Thymus (tissue), 11 donors: ENCODE data around the gene IPMK. TPM values are rescaled to one million over a fixed set of nuclear protein-coding genes. Genes with fewer than 3 reads are reported as not detected.

Source experiments
- DNase-seq, 9 donors: peaks; one replicate each; pipeline ENCODE4 v3.0.0-alpha.2; 2013; ENCODE audit warnings: low spot score in 9 of 9, low read depth in 6 of 9, missing footprints in 1 of 9
- H3K27ac ChIP-seq, 2 donors: one replicate each; pipeline ENCODE4 v1.5.1; 2013; ENCODE audit warnings: control low read depth in 1 of 2, low read depth in 1 of 2, low read length in 1 of 2, mild to moderate bottlenecking in 1 of 2, moderate library complexity in 1 of 2
- H3K27me3 ChIP-seq, 2 donors: one replicate each; pipeline ENCODE4 v1.5.1; 2013; ENCODE audit warnings: low read length in 1 of 2; ENCODE audit not compliant: control insufficient read depth in 2 of 2, insufficient read depth in 1 of 2
- H3K36me3 ChIP-seq, 2 donors: one replicate each; pipeline ENCODE4 v1.5.1; 2013; ENCODE audit warnings: low read length in 1 of 2, mild to moderate bottlenecking in 1 of 2, moderate library complexity in 1 of 2; ENCODE audit not compliant: control insufficient read depth in 2 of 2, insufficient read depth in 2 of 2
- H3K4me1 ChIP-seq, 2 donors: one replicate each; pipeline ENCODE4 v1.5.1; 2013; ENCODE audit warnings: low read length in 2 of 2; ENCODE audit not compliant: control insufficient read depth in 2 of 2, insufficient read depth in 2 of 2
- H3K4me3 ChIP-seq, 2 donors: one replicate each; pipeline ENCODE4 v1.5.1; 2013; ENCODE audit warnings: low read length in 2 of 2, control low read depth in 1 of 2, mild to moderate bottlenecking in 1 of 2
- H3K9me3 ChIP-seq, 2 donors: one replicate each; pipeline ENCODE4 v1.5.1; 2013; ENCODE audit warnings: low read length in 1 of 2, mild to moderate bottlenecking in 1 of 2; ENCODE audit not compliant: control insufficient read depth in 2 of 2, insufficient read depth in 1 of 2
- WGBS: extraction: QIAGEN DNeasy Blood & Tissue Kit; methylation state at CpG from one replicate; pipeline ENCODE4 v1.1.7; 2013; 5-methylcytosine and 5-hydroxymethylcytosine counted together
- polyA plus RNA-seq: library from polyadenylated mRNA; stranded (reverse); fragments of 200-250 nt; gene quantifications from one replicate; pipeline ENCODE4 v1.2.3, GENCODE V29; 2013
- total RNA-seq: library from RNA; stranded (reverse); fragments of 120-200 nt; gene quantifications from one replicate; pipeline ENCODE4 v1.2.4, GENCODE V29; 2013
- donor health status: healthy.

IPMK gene
- total and polyA plus RNA-seq, 2 donors: 4.5 to 5.2 TPM

DNA sequence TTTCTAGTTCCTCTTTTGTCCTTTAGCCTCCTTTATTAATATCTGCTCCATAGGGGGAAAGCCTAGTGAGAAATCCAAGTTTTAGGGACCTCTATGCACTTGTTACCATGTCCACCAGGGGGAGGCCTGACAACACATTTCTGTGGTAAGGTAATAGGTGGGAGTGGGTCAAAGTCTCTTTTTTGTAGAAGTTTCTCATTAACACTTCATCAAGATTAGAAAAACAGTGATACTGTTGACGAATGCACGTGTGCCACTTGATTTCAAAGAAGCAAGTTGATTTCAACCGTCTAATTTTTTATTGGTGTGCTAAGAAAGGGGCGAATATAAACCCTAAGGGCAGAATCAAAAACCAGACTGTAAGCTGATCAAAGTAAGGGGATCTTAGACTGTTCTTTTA is 31.9 kb upstream of the IPMK start:
- DNase-seq: peak; percentile 4 to 72 (median 41)

DNA sequence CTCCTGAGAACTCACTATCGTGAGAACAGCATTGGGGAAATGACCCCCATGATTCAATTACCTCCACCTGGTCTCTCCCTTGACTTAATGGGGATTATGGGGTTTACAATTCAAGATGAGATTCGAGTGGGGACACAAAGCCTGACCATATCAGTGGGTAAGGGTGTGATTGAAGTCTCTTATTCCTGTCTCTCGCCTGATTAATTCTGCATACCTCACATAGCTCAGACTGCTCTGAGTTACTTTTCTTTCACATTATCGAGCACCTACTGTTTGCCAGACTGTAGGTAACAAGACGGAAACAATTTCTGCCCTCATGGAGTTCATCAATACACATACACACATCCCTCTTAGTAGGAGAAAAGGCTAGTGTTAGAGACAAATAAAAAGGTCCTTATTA is 26.3 kb upstream of the IPMK start:
- no peak overlapping the region for H3K27ac ChIP-seq
- 88% methylated on average over 5 of the region's 5 CpGs for WGBS
- DNase-seq: no peak
- H3K4me1 ChIP-seq: no peaks in the 10 kb centered on the region
- no peaks in the 10 kb centered on the region for H3K9me3 ChIP-seq
- H3K4me3 ChIP-seq: no peak overlapping the region
- H3K36me3 ChIP-seq: no peaks in the 10 kb centered on the region
- no peaks in the 10 kb centered on the region for H3K27me3 ChIP-seq

More for the DNA sequence above, 31.9 kb upstream of the IPMK start:
- H3K4me1 ChIP-seq: no peaks in the 10 kb centered on the region
- 24% methylated on average over 4 of the region's 4 CpGs for WGBS
- H3K9me3 ChIP-seq: no peaks in the 10 kb centered on the region
- H3K27ac ChIP-seq: no peak overlapping the region
- no peak overlapping the region for H3K4me3 ChIP-seq
- no peaks in the 10 kb centered on the region for H3K36me3 ChIP-seq
- H3K27me3 ChIP-seq: no peaks in the 10 kb centered on the region

DNA sequence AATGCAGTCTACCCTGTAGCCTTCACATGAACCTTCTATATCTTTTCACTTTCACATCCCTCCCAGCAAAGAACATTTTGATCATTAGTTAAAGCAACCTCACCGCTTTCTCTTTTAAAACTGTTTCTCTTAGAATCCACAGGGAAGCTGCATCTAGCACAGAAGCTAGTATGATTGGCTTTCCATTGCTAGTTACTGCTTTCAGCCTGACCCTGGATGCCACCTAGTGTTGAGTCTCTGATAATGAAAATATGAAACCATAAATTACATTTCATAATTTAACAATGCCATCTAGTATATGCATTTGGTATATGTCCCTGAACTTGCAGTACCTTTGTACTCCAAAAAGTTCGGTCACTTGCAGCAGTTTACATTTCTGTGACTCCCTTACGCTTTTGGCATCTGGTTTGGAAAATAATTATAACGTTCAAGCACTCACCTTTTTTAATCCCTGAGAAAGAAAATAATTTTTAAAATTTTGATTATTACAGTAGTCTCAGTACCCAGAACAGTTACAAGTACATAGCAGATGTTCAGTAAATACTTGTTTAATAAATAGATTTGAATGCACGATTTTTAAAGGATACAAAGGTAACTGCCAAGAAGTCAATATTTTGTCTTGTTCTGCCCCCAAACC is 24.0 kb upstream of the IPMK start:
- no peaks in the 10 kb centered on the region for H3K36me3 ChIP-seq
- WGBS: 88% methylated on average over 5 of the region's 5 CpGs
- H3K27ac ChIP-seq: no peak overlapping the region
- H3K9me3 ChIP-seq: no peaks in the 10 kb centered on the region
- no peak overlapping the region for H3K4me3 ChIP-seq
- no peaks in the 10 kb centered on the region for H3K4me1 ChIP-seq
- H3K27me3 ChIP-seq: no peaks in the 10 kb centered on the region
- DNase-seq: peak in 7 of 9 donors; percentile 27 to 66 (median 30)

GRCh38 chr10:58282615-58283014 is 14.9 kb upstream of the IPMK start:
- Histone ChIP-seq H3K9me3 (no peaks in the 10 kb centered on the region), H3K4me1 (peaks cover 0 to 5% of the 10 kb centered on the region in 2 donors), H3K36me3 (no peaks in the 10 kb centered on the region), H3K27me3 (no peaks in the 10 kb centered on the region), H3K4me3 (no peak overlapping the region), H3K27ac (peak overlapping the region in 1 of 2 donors; percentile 52)
- peak in 5 of 9 donors; percentile 9 to 73 (median 46) for DNase-seq
- 27% methylated on average over 3 of the region's 3 CpGs for WGBS

- no peaks in the 10 kb centered on the region for H3K27me3 ChIP-seq
- H3K4me3 ChIP-seq: no peak overlapping the region
- no peaks in the 10 kb centered on the region for H3K36me3 ChIP-seq
- no peak overlapping the region for H3K27ac ChIP-seq
- H3K9me3 ChIP-seq: no peaks in the 10 kb centered on the region
- 96% methylated on average over 2 of the region's 2 CpGs for WGBS
- no peak for DNase-seq
- H3K4me1 ChIP-seq: peaks cover 0 to 5% of the 10 kb centered on the region in 2 donors
These were observed 13.5 kb upstream of the IPMK start for GRCh38 chr10:58281092-58281752.

GRCh38 chr10:58280477-58280876 is 12.8 kb upstream of the IPMK start:
- H3K9me3 ChIP-seq: no peaks in the 10 kb centered on the region

DNA sequence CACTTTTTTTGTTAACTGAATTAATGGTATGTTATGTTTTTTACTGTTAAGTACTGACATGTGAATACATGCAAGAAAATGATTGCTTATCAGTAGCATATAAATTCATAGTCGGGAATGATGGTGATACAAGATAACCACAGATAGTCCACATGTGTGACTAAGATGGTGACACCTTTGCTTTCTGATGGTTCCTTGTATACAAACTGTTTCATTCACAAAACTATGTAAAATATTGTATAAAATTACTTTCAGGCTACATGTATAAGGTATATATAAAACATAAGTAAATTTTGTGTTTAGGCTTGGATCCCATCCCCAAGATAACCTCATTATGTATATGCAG is 11.2 kb upstream of the IPMK start:
- no peaks in the 10 kb centered on the region for H3K27me3 ChIP-seq
- H3K36me3 ChIP-seq: no peaks in the 10 kb centered on the region
- DNase-seq: no peak
- H3K4me1 ChIP-seq: peaks cover 0 to 5% of the 10 kb centered on the region in 2 donors
- H3K27ac ChIP-seq: no peak overlapping the region
- H3K9me3 ChIP-seq: no peaks in the 10 kb centered on the region
- no peak overlapping the region for H3K4me3 ChIP-seq
- 95% methylated on average over 1 of the region's 1 CpG for WGBS

More at GRCh38 chr10:58280477-58280876, 12.8 kb upstream of the IPMK start:
- Histone ChIP-seq H3K36me3 (no peaks in the 10 kb centered on the region), H3K27ac (peak overlapping the region in 1 of 2 donors; percentile 12), H3K4me3 (no peak overlapping the region), H3K27me3 (no peaks in the 10 kb centered on the region), H3K4me1 (peaks cover 0 to 5% of the 10 kb centered on the region in 2 donors)
- no peak for DNase-seq
- 96% methylated on average over 3 of the region's 3 CpGs for WGBS

DNA sequence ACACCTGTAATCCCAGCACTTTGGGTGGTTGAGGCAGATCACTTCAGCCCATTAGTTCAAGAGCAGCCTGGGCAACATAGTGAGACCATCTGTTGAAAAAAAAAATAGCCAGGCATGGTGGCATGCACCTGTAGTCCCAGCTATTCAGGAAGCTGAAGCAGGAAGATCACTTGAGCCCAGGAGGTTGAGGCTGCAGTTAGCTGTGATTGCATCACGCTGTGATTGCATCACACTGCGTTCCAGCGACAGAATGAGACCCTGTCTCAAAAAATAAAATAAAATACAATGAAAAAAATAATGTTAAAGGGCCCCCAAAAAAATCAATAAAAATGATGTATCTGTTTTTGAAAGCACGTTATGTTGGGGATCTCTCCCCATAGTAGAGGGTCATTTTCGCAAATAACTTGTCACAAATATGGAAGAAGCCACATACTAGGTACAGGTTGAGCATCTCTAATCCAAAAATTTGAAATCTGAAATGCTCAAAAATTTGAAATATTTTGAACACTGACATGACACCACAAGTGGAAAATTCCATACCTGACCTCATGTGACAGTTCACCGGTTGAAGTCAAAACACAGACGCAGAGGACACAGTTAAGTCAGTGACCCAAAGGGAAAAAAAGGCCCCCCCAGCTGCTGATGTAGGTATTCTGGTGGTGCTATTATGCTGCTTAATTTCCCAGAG is 10.7 kb upstream of the IPMK start:
- no peak for DNase-seq
- 97% methylated on average over 7 of the region's 7 CpGs for WGBS
- no peaks in the 10 kb centered on the region for H3K9me3 ChIP-seq

GRCh38 chr10:58275908-58276307 is 8.2 kb upstream of the IPMK start:
- H3K9me3 ChIP-seq: no peaks in the 10 kb centered on the region
- H3K36me3 ChIP-seq: no peaks in the 10 kb centered on the region
- H3K27ac ChIP-seq: no peak overlapping the region
- no peak overlapping the region for H3K4me3 ChIP-seq
- no peaks in the 10 kb centered on the region for H3K27me3 ChIP-seq
- no peak for DNase-seq
- no peaks in the 10 kb centered on the region for H3K4me1 ChIP-seq

More for the DNA sequence above, 10.7 kb upstream of the IPMK start:
- no peak overlapping the region for H3K4me3 ChIP-seq
- no peaks in the 10 kb centered on the region for H3K36me3 ChIP-seq
- no peak overlapping the region for H3K27ac ChIP-seq
- no peaks in the 10 kb centered on the region for H3K27me3 ChIP-seq
- H3K4me1 ChIP-seq: peaks cover 0 to 5% of the 10 kb centered on the region in 2 donors
